Breast epithelium (tissue), 3 donors: Measurements from ENCODE around the gene ABHD4.

Experiments used
- POLR2A ChIP-seq: fragments of 450-650 bp; IDR thresholded peaks from one replicate; pipeline ENCODE4 v1.6.1; 2016; ENCODE audit warnings: antibody characterized with exemption, mild to moderate bottlenecking, moderate library complexity
- POLR2AphosphoS5 ChIP-seq, 3 donors: sonication (generic); formaldehyde crosslinking; IDR thresholded peaks; one replicate each; pipeline ENCODE4 v1.6.1; 2017; ENCODE audit warnings: antibody characterized with exemption in 3 of 3
- TF ChIP-seq, protein P1 (sequence below), 3 donors: fragments of 450-650 bp; IDR thresholded peaks; one replicate each; pipeline ENCODE4 v1.5.1; 2016 to 2017; ENCODE audit warnings: antibody characterized with exemption in 3 of 3, mild to moderate bottlenecking in 3 of 3, moderate library complexity in 3 of 3

DNA sequence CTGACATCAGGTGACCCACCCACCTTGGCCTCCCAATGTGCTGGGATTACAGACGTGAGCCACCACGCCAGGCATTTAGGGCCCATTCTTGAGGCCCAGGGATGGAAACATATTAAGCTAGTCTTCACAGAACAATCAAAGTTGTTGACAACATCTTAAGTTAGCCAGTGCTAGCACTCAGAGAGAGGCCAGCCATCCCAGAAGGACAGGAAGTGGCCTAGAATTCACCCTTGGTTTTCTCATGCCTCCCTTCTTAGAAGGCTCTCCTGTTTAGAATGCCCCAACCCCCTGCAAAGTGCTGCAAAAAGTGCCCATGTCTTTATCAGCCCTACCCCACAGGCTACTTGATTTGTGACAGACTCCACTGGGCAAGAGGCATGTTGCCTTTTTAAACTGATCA is 58.1 kb downstream of the ABHD4 start:
- TF ChIP-seq, protein P1, sequence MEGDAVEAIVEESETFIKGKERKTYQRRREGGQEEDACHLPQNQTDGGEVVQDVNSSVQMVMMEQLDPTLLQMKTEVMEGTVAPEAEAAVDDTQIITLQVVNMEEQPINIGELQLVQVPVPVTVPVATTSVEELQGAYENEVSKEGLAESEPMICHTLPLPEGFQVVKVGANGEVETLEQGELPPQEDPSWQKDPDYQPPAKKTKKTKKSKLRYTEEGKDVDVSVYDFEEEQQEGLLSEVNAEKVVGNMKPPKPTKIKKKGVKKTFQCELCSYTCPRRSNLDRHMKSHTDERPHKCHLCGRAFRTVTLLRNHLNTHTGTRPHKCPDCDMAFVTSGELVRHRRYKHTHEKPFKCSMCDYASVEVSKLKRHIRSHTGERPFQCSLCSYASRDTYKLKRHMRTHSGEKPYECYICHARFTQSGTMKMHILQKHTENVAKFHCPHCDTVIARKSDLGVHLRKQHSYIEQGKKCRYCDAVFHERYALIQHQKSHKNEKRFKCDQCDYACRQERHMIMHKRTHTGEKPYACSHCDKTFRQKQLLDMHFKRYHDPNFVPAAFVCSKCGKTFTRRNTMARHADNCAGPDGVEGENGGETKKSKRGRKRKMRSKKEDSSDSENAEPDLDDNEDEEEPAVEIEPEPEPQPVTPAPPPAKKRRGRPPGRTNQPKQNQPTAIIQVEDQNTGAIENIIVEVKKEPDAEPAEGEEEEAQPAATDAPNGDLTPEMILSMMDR (IDR thresholded peaks at IDR 0.05) = no peak
- TF ChIP-seq POLR2AphosphoS5 (IDR thresholded peaks at IDR 0.05) (no peak), POLR2A (no peak)
